HEK293 (cell line): ENCODE results near the gene CYP26B1.

ENCODE experiments used
- CTCF ChIA-PET: fragments of 350-600 bp; formaldehyde crosslinking; extraction: SDS; loops from one replicate; lab custom pipeline; 2021; ENCODE audit warnings: antibody characterized with exemption; lab: Yijun Ruan, JAX
- POLR2A ChIA-PET: fragments of 300-600 bp; formaldehyde crosslinking; extraction: SDS; loops from one replicate; lab custom pipeline; 2020; ENCODE audit warnings: antibody characterized with exemption, inconsistent platforms; lab: Yijun Ruan, JAX
- H3K27ac ChIP-seq: fragments of 200-500 bp; sonication (Bioruptor generic); 2 replicates; pipeline ENCODE4 v1.5.1; 2014; ENCODE audit warnings: low read depth, low read length, control low read depth, inconsistent platforms; ENCODE audit errors: extremely low read depth
- H3K36me3 ChIP-seq, 2 experiments: fragments of 200-500 bp in 1 of 2; sonication (Bioruptor generic) in 1 of 2; 1 replicate in 1 of 2; 2 replicates in 1 of 2; pipeline ENCODE4 v1.5.1; 2014 to 2017; ENCODE audit warnings: inconsistent platforms in 2 of 2, low read length in 2 of 2; ENCODE audit not compliant: control insufficient read depth in 2 of 2, insufficient read depth in 1 of 2
- H3K4me1 ChIP-seq: fragments of 200-500 bp; sonication (Bioruptor generic); 2 replicates; pipeline ENCODE4 v1.5.1; 2014; ENCODE audit warnings: mild to moderate bottlenecking, low read length, inconsistent platforms; ENCODE audit not compliant: control insufficient read depth, insufficient read depth
- H3K4me3 ChIP-seq: 2 replicates; pipeline ENCODE4 v1.5.1; 2011; ENCODE audit warnings: low read depth, mild to moderate bottlenecking, control low read depth, low read length, moderate library complexity
- H3K9me3 ChIP-seq: fragments of 200-500 bp; sonication (Bioruptor generic); 2 replicates; pipeline ENCODE4 v1.5.1; 2014; ENCODE audit warnings: low read depth, low read length, inconsistent platforms; ENCODE audit not compliant: control insufficient read depth, insufficient read depth
- BCL11B ChIP-seq: fragments of 450-650 bp; formaldehyde crosslinking; IDR thresholded peaks from 2 replicates; pipeline ENCODE4 v1.5.1; 2016; ENCODE audit warnings: low read depth, missing biosample characterization, missing genetic modification characterization
- KLF7 ChIP-seq: fragments of 450-650 bp; formaldehyde crosslinking; IDR thresholded peaks from 2 replicates; pipeline ENCODE4 v1.5.1; 2016; ENCODE audit warnings: missing biosample characterization, missing genetic modification characterization, borderline replicate concordance
- KLF8 ChIP-seq: fragments of 450-650 bp; formaldehyde crosslinking; IDR thresholded peaks from 2 replicates; pipeline ENCODE4 v1.5.1; 2016; ENCODE audit warnings: missing biosample characterization, missing genetic modification characterization
- MZF1 ChIP-seq: fragments of 450-650 bp; formaldehyde crosslinking; IDR thresholded peaks from 2 replicates; pipeline ENCODE4 v1.5.1; 2017; ENCODE audit warnings: missing biosample characterization, missing genetic modification characterization, borderline replicate concordance
- PRDM1 ChIP-seq: fragments of 450-650 bp; formaldehyde crosslinking; IDR thresholded peaks from 2 replicates; pipeline ENCODE4; 2016; ENCODE audit warnings: missing biosample characterization, missing genetic modification characterization
- SALL2 ChIP-seq: fragments of 450-650 bp; formaldehyde crosslinking; IDR thresholded peaks from 2 replicates; pipeline ENCODE4 v1.5.0; 2017; ENCODE audit warnings: missing biosample characterization, mild to moderate bottlenecking, missing genetic modification characterization, borderline replicate concordance
- SCRT1 ChIP-seq: fragments of 450-650 bp; formaldehyde crosslinking; IDR thresholded peaks from 2 replicates; pipeline ENCODE4 v1.5.1; 2016; ENCODE audit warnings: missing biosample characterization, missing genetic modification characterization, borderline replicate concordance
- SP7 ChIP-seq: fragments of 450-650 bp; formaldehyde crosslinking; IDR thresholded peaks from 2 replicates; pipeline ENCODE4 v1.5.1; 2016; ENCODE audit warnings: missing biosample characterization, missing genetic modification characterization
- ZEB2 ChIP-seq: fragments of 450-650 bp; formaldehyde crosslinking; IDR thresholded peaks from 2 replicates; pipeline ENCODE4 v1.5.1; 2016; ENCODE audit warnings: missing biosample characterization, missing genetic modification characterization
- ZNF10 ChIP-seq: fragments of 450-650 bp; formaldehyde crosslinking; IDR thresholded peaks from 2 replicates; pipeline ENCODE4 v1.5.1; 2017; ENCODE audit warnings: missing biosample characterization, missing genetic modification characterization
- ZNF121 ChIP-seq: fragments of 450-650 bp; formaldehyde crosslinking; IDR thresholded peaks from 2 replicates; pipeline ENCODE4 v1.5.1; 2016; ENCODE audit warnings: missing biosample characterization, missing genetic modification characterization
- ZNF146 ChIP-seq: fragments of 450-650 bp; formaldehyde crosslinking; IDR thresholded peaks from 2 replicates; pipeline ENCODE4 v1.5.1; 2016; ENCODE audit warnings: missing biosample characterization, missing genetic modification characterization
- ZNF157 ChIP-seq: fragments of 450-650 bp; formaldehyde crosslinking; IDR thresholded peaks from 2 replicates; pipeline ENCODE4 v1.5.1; 2016; ENCODE audit warnings: missing biosample characterization, missing genetic modification characterization
- ZNF169 ChIP-seq: fragments of 450-650 bp; formaldehyde crosslinking; IDR thresholded peaks from 2 replicates; pipeline ENCODE4 v1.5.1; 2016; ENCODE audit warnings: missing biosample characterization, missing genetic modification characterization
- ZNF174 ChIP-seq: fragments of 450-650 bp; formaldehyde crosslinking; IDR thresholded peaks from 2 replicates; pipeline ENCODE4 v1.5.0; 2017; ENCODE audit warnings: missing biosample characterization, mild to moderate bottlenecking, missing genetic modification characterization
- ZNF24 ChIP-seq: fragments of 450-650 bp; formaldehyde crosslinking; IDR thresholded peaks from 2 replicates; pipeline ENCODE4 v1.5.1; 2016; ENCODE audit warnings: missing biosample characterization, missing genetic modification characterization
- ZNF266 ChIP-seq: fragments of 450-650 bp; formaldehyde crosslinking; IDR thresholded peaks from 2 replicates; pipeline ENCODE4 v1.5.1; 2016; ENCODE audit warnings: missing biosample characterization, missing genetic modification characterization, low read depth
- ZNF274 ChIP-seq, 2 experiments: fragments of 200-500 bp in 1 of 2; fragments of 450-650 bp in 1 of 2; sonication (Bioruptor generic) in 1 of 2; formaldehyde crosslinking in 1 of 2; IDR thresholded peaks; 2 replicates each; pipeline versions ENCODE4 v1.5.1 to v1.6.1; 2014 to 2016; ENCODE audit warnings: borderline replicate concordance in 1 of 2, inconsistent platforms in 1 of 2, low read length in 1 of 2, missing biosample characterization in 1 of 2, missing genetic modification characterization in 1 of 2
- ZNF341 ChIP-seq: fragments of 450-650 bp; formaldehyde crosslinking; IDR thresholded peaks from 2 replicates; pipeline ENCODE4; 2016; ENCODE audit warnings: low read depth, missing biosample characterization, missing genetic modification characterization
- ZNF350 ChIP-seq: fragments of 450-650 bp; formaldehyde crosslinking; IDR thresholded peaks from 2 replicates; pipeline ENCODE4 v1.5.0; 2017; ENCODE audit warnings: missing biosample characterization, mild to moderate bottlenecking, missing genetic modification characterization
- ZNF513 ChIP-seq: fragments of 450-650 bp; IDR thresholded peaks from 2 replicates; pipeline ENCODE4 v1.5.1; 2018; ENCODE audit warnings: missing biosample characterization, missing genetic modification characterization
- ZNF530 ChIP-seq: fragments of 450-650 bp; formaldehyde crosslinking; IDR thresholded peaks from 2 replicates; pipeline ENCODE4 v1.5.1; 2016; ENCODE audit warnings: low read depth, missing biosample characterization, missing genetic modification characterization
- ZNF548 ChIP-seq: fragments of 450-650 bp; formaldehyde crosslinking; IDR thresholded peaks from 2 replicates; pipeline ENCODE4 v1.5.1; 2016; ENCODE audit warnings: missing biosample characterization, missing genetic modification characterization
- ZNF555 ChIP-seq: fragments of 450-650 bp; formaldehyde crosslinking; conservative IDR thresholded peaks from 2 replicates; pipeline ENCODE4 v1.5.1; 2017; ENCODE audit warnings: missing biosample characterization, mild to moderate bottlenecking, missing genetic modification characterization, inconsistent platforms
- ZNF658 ChIP-seq: fragments of 450-650 bp; formaldehyde crosslinking; IDR thresholded peaks from 2 replicates; pipeline ENCODE4; 2016; ENCODE audit warnings: missing biosample characterization, missing genetic modification characterization
- ZNF776 ChIP-seq: fragments of 450-650 bp; formaldehyde crosslinking; IDR thresholded peaks from 2 replicates; pipeline ENCODE4 v1.5.0; 2017; ENCODE audit warnings: missing biosample characterization, missing genetic modification characterization, borderline replicate concordance
- ZNF830 ChIP-seq: fragments of 450-650 bp; IDR thresholded peaks from 2 replicates; pipeline ENCODE4 v1.5.0; 2018; ENCODE audit warnings: missing biosample characterization, missing genetic modification characterization, low read depth, mild to moderate bottlenecking, moderate library complexity
- TF ChIP-seq, protein P1 (sequence below): fragments of 450-650 bp; IDR thresholded peaks from 2 replicates; pipeline ENCODE4 v1.5.1; 2018; ENCODE audit warnings: missing biosample characterization, mild to moderate bottlenecking, missing genetic modification characterization
- TF ChIP-seq, protein P2 (sequence below): fragments of 450-650 bp; formaldehyde crosslinking; IDR thresholded peaks from 2 replicates; pipeline ENCODE4 v1.5.1; 2016; ENCODE audit warnings: missing biosample characterization, missing genetic modification characterization
- TF ChIP-seq, protein P3 (sequence below): fragments of 450-650 bp; formaldehyde crosslinking; IDR thresholded peaks from 2 replicates; pipeline ENCODE4 v1.5.1; 2016; ENCODE audit warnings: missing biosample characterization, missing genetic modification characterization, borderline replicate concordance

CYP26B1 gene

GRCh38 chr2:72082887-72083286 is 64.8 kb downstream of the CYP26B1 start:
- H3K27ac ChIP-seq = no peak overlapping the region
- TF ChIP-seq ZEB2 (tag by site-specific recombination) (no peak), SCRT1 (tag by site-specific recombination) (no peak), ZNF146 (tag by site-specific recombination) (no peak), ZNF513 (tag by site-specific recombination) (no peak), ZNF10 (tag by site-specific recombination) (no peak), ZNF24 (tag by site-specific recombination) (no peak), KLF7 (no peak), MZF1 (tag by site-specific recombination) (no peak), ZNF350 (tag by site-specific recombination) (no peak), BCL11B (tag by site-specific recombination) (no peak)
- TF ChIP-seq, protein P1, sequence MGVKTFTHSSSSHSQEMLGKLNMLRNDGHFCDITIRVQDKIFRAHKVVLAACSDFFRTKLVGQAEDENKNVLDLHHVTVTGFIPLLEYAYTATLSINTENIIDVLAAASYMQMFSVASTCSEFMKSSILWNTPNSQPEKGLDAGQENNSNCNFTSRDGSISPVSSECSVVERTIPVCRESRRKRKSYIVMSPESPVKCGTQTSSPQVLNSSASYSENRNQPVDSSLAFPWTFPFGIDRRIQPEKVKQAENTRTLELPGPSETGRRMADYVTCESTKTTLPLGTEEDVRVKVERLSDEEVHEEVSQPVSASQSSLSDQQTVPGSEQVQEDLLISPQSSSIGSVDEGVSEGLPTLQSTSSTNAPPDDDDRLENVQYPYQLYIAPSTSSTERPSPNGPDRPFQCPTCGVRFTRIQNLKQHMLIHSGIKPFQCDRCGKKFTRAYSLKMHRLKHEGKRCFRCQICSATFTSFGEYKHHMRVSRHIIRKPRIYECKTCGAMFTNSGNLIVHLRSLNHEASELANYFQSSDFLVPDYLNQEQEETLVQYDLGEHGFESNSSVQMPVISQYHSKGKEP (tag by site-specific recombination) = no peak
- TF ChIP-seq, all 188 proteins: peak for 0
- Histone ChIP-seq H3K4me3 (no peak overlapping the region), H3K9me3 (no peaks in the 10 kb centered on the region), H3K4me1 (no peaks in the 10 kb centered on the region), H3K36me3 (no peaks in the 10 kb centered on the region)
- CTCF ChIA-PET = no interaction called here
- POLR2A ChIA-PET = no interaction called here

- TF ChIP-seq ZNF830 (tag by site-specific recombination) (no peak), ZNF548 (no peak), ZNF776 (tag by site-specific recombination) (no peak), ZNF174 (tag by site-specific recombination) (no peak), KLF8 (tag by site-specific recombination) (no peak), SALL2 (tag by site-specific recombination) (no peak), ZNF157 (tag by site-specific recombination) (no peak), ZNF658 (no peak), ZNF530 (tag by site-specific recombination) (no peak), ZNF169 (no peak), ZNF341 (no peak), ZNF274 (IDR thresholded peaks at IDR 0.05; ENCODE audit: low read length) (no peak), ZNF274 (tag by site-specific recombination; IDR thresholded peaks at IDR 0.05; ENCODE audit: borderline replicate concordance) (no peak), PRDM1 (tag by site-specific recombination) (no peak), SP7 (tag by site-specific recombination) (no peak), ZNF555 (no peak), SCRT1 (tag by site-specific recombination) (no peak), ZNF266 (tag by site-specific recombination) (no peak), ZNF121 (tag by site-specific recombination) (no peak)
- TF ChIP-seq, protein P2, sequence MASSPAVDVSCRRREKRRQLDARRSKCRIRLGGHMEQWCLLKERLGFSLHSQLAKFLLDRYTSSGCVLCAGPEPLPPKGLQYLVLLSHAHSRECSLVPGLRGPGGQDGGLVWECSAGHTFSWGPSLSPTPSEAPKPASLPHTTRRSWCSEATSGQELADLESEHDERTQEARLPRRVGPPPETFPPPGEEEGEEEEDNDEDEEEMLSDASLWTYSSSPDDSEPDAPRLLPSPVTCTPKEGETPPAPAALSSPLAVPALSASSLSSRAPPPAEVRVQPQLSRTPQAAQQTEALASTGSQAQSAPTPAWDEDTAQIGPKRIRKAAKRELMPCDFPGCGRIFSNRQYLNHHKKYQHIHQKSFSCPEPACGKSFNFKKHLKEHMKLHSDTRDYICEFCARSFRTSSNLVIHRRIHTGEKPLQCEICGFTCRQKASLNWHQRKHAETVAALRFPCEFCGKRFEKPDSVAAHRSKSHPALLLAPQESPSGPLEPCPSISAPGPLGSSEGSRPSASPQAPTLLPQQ = no peak
- TF ChIP-seq, protein P3, sequence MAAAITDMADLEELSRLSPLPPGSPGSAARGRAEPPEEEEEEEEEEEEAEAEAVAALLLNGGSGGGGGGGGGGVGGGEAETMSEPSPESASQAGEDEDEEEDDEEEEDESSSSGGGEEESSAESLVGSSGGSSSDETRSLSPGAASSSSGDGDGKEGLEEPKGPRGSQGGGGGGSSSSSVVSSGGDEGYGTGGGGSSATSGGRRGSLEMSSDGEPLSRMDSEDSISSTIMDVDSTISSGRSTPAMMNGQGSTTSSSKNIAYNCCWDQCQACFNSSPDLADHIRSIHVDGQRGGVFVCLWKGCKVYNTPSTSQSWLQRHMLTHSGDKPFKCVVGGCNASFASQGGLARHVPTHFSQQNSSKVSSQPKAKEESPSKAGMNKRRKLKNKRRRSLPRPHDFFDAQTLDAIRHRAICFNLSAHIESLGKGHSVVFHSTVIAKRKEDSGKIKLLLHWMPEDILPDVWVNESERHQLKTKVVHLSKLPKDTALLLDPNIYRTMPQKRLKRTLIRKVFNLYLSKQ (tag by site-specific recombination) = no peak
- ChIA-PET POLR2A (no interaction called here), CTCF (no interaction called here)
- Histone ChIP-seq H3K36me3 (no peaks in the 10 kb centered on the region), H3K9me3 (no peaks in the 10 kb centered on the region), H3K4me1 (no peaks in the 10 kb centered on the region), H3K4me3 (no peak overlapping the region), H3K27ac (no peak overlapping the region)
Measured at GRCh38 chr2:72082021-72082601, 65.6 kb downstream of the CYP26B1 start.
